Activated T-cell treated with anti-CD3 and anti-CD28 coated beads for 24 hours (primary cell): ENCODE data around the gene CTBP1.
A peak's percentile ranks its signal among the peaks of the same experiment; 100 is the strongest.

Experiments
- DNase-seq: peaks from one replicate; pipeline ENCODE4 v3.0.0-alpha.2; 2020; ENCODE audit warnings: low read depth

CTBP1 gene

GRCh38 chr4:1209821-1210220, 39.1 kb downstream of the CTBP1 start:
- no peak for DNase-seq

DNA sequence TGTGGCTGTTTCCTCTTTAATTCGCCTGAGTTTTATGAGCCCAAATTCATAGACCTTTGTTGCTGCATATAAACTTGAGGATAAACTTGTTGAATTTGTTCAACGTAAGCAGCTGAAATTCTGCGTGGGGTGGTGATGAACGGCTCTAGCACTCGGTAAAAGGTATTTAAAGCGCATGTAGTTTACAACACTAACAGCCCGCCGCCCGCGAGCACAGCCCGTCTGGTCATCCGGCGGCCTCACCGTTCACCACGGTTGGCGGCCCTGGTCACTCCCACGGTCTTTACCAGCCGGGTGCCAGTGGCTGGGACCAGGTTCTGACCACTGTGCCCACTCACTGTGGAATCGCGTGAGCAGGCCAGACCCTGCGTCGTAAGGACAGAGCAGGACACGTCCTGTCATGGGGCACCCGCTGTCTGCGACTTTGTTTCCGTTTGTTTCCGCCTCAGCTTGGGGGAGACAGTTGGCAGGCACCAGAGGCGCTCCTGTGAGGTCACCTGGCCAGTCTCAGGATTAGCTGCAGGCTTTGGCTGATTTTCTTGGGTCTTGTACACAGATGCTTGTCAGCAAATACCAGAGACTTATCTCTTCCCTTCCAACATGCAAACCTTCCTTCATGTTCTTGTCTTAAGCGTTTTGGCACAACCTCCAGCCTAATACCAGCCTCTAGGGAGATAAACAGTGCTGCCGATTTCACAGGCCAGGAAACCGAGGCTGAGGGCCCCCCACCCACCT, 39.8 kb downstream of the CTBP1 start:
- DNase-seq, result no peak

DNA sequence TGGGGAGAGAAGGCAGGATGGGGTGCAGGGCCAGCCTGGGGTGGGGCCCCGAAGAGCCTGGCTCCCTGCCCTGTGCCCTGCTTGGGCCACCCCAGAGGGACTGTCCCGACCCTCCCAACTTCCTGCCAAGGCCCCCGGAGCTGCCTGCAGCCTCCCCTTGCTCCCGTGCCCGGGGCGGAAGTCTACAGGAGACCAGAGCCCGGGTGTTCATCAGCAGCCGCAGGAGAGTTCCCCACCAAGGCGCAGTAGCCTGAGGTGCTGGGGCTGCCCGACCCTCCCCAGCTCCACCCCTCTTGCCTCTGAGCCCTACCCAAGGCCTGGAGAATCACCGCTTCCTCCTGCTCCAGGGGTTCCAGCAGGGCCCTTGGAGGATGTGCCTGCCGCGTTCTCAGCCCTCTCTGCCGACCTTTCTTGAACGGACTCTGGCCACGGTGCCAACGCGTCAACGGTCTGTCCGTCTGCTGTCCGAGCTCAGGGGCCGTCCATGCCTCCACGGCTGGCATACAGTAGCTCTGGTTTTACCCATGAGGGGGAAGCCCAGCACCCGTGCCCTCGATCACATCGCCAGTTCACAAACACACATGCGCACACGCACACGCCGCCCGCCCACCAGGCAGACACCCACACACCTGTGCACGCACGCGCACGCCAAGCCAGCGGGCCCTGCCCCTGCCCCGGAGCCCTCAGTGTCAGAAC, 40.5 kb downstream of the CTBP1 start:
- DNase-seq, result no peak

GRCh38 chr4:1207603-1208265, 41.2 kb downstream of the CTBP1 start:
- no peak for DNase-seq

DNA sequence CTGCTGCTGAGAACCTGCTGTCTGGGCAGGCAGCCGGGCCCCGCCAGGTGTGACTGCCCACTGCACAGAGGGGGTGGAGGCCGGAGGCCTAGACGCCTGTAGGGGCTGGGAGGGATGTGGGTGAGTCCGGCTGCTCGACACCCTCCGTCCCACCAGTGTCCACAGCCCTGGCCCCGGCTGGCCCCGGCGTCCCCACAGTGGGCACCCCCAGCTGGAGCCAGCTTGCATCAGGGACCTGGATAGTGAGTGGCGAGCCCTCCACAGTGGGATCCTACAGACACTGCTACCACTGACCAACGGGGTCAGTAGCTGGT, 41.8 kb downstream of the CTBP1 start:
- no peak for DNase-seq

GRCh38 chr4:1206299-1207156, 42.4 kb downstream of the CTBP1 start:
- no peak for DNase-seq

DNA sequence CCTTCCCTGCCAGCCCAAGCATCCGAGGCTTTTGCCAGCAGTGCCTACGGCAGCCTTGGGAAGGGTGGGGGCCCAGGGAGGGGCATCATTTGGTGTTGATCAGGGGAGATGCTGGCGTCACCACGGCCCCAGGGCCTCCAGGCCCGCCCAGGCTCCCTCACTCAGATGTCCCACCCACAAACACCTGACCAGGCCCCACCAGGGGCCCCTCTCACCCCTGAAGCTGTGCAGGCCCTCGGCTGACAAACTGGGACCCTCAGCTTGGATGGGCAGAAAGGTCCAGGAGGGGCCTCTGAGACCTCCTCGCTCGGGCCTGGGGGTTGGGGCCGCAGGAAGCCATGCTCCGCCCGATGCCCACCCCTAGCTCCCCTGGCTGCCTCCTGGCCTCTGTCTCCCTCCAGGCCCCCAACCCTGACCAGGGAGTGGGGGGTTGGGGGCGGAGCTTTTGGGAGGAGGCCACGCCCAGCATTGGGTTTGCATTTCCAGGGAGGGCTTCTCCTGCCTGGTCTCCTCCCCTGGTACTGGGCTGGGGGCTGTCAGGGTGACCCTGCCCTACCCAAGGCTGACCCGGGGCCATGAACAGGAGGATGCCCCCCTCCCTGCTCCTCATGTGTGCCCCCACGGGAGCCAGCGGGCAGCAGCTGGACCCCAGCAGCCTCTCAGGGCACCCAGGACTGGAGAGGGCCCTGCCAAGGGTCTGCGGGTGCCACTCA, 43.2 kb downstream of the CTBP1 start:
- no peak for DNase-seq

DNA sequence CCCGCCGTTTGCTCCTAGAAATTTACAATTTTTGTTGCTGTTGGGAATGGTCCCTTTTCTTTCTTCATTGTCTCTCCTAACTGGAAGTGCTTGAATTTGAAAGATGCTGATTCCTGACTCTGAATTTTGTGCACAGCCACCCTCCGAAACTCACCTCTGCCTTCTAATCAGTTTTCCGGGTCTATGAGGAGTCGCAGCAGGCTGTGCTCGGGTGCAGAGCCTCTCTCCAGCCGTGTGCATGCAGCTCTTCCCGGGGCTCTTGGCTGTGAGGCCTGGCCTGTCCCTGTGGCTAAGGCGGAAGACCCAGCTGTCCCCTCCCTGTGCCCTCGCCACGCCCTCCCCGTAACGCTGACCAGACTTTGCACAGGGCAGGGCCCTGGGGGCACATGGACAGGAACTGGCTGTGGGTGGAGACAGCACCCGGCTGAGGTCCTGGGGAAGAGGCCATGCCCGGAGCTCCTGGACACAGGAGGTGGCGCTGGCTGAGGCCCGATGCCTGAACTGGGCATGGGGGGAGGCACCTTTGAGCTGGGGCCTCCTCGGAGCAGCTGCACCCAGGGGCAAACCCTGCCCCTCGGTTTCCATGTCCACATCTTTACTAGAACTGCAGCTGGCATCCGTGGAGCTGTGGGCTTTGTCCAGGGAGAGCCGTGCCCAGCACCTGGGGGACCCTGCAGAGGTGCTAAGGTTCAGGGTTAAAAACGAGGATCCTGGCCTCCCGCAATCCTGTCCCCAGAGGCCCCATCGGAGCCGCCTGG, 43.9 kb downstream of the CTBP1 start:
- DNase-seq, result no peak

DNA sequence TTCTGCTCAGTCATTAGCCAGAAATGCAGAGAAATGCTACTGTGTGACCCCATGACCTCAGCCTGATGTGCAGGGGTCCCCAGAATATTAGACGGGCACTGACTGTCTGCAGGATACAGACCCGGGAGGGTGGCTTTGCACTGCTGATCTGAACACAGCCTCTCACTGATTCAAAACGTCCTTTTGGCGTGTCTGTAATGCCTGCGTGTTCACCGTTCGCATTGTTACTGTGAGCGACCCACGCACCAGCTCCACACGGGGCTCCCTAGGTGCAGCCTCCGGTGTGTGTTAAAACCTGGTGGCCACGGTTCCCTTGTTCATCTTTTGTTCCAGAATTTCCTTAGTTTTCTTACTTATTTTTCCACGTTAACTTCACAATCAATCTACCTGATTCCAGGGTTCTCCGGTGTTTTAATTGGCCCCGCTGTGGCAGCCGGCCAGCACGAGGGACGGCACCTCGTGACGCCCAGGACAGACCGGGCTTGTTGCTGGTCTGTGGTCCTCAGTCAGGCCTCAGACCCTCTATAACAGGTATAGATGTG, 44.6 kb downstream of the CTBP1 start:
- DNase-seq, result no peak

- DNase-seq, result no peak
Measured at GRCh38 chr4:1203026-1203616, 45.8 kb downstream of the CTBP1 start.

DNA sequence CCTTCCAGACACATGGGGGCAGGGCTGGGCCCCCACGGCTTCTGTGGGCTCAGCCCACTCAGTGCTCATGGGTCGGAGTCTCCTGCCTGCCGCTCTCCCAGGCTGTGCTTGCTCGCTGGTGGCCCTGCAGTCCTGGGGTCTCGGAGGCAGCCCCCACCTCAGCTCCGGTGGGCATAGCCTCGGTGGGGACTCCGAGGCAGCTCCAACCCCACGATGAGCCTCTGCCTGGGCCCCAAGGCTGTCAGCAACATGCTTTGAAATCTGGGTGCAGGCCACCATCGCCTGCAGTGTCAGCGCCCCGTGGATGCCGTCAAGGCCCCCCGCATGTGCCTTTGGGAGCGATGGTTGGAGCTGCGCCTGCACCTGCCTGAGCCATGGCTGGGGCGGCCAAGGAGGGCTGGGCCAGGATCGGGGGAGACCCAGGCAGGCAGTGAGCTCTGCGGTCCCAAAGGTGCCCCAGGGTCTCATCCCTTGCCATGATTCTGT, 46.4 kb downstream of the CTBP1 start:
- no peak for DNase-seq

- DNase-seq, result peak; percentile 62
Measured at GRCh38 chr4:1201851-1202525, 46.9 kb downstream of the CTBP1 start.

- no peak for DNase-seq
Measured at GRCh38 chr4:1200425-1201035, 48.4 kb downstream of the CTBP1 start.

GRCh38 chr4:1199556-1200331, 49.2 kb downstream of the CTBP1 start:
- no peak for DNase-seq

- no peak for DNase-seq
Measured at GRCh38 chr4:1198098-1198844, 50.7 kb downstream of the CTBP1 start.

- no peak for DNase-seq
Measured at GRCh38 chr4:1196421-1197183, 52.3 kb downstream of the CTBP1 start.

- DNase-seq, result no peak
Measured at GRCh38 chr4:1195891-1196401, 53.0 kb downstream of the CTBP1 start.
